ENCODE data around the gene CACNG4.

CACNG4 gene

DNA sequence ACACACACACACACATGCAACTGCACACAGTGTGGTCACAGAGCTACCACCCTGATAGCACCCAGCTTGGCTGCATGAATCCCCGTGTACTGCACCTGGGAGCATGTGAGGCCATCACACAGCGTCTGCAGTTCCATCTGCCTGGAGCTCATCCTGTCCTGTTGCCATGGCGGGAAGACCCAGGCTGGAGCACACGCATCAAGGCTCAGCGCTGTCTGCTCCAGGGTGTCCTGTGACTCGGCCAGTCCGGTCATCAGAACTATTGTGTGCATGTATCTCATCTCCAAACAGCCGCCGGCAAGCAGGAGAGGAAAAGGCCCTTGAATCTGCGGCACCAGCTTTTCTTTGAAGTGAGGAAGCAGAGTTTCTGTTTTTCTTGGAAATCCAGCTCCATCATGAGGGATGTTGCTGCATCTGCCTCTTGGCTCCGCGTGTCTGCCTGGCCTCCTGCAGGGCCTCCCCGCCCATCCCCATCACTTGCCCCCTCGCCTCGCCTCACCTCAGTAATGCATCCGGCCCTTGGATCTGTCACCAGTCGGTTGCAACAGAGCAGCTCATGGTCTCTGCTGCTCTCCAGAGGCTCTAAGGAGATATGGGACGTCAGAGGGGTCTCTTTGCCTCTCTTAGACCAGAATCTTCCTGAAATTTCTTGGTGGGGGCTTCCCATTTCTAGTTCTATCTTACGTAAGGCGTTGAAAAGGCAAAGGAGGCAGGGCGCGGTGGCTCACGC lies 23.7 kb downstream of the CACNG4 start:
- DNase-seq = no peak

- DNase-seq = no peak
These were observed 24.6 kb downstream of the CACNG4 start for GRCh38 chr17:66989076-66989475.

GRCh38 chr17:66989579-66989978 lies 25.1 kb downstream of the CACNG4 start:
- DNase-seq = no peak

- no peak for DNase-seq
These were observed 25.5 kb downstream of the CACNG4 start for GRCh38 chr17:66990047-66990446.

DNA sequence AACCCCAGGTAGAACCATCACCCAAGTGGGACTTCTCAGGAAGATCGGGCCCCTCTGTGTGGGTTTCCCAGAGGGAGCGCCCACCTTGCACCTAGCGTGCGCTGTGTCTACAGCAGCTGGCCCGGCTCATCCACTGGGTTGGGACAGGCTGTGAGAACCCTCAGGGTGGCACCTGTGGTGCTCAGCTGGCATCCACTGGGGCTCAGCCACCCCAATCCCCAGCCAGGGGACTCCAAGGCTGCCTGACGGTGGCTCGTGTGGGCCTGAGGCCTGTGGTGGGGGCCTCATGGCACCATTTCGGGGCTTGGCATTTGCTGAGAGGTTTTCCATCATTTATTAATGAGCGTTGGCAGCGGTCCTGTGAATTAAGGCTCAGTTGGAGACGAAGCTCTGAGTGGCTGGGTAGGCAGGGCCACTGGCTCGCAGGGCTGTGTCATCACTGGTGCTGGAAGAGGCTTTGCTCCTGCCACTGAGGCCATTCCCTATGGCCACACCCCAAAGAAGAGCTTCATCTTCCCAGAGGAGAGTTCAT lies 28.5 kb downstream of the CACNG4 start:
- no peak for DNase-seq

DNA sequence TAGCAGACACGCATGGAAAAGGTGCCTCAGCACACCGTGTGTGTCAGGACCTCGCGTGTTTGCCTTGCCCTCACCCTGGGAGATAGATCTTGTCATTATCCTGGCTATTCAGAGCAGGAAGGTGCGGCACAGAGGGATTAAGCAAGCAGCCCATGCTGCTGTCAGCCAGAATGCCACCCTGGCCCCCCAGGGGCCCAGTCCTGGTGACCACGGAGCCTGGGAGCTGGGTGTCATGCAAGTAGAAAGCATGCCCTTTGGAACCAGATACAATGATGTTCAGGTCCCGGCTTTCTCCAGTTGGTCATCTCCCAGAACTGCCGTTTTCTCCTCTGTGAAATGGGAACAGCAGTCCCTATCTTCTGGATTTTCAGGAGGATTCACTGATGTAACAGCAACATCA lies 29.9 kb downstream of the CACNG4 start:
- DNase-seq = no peak

DNA sequence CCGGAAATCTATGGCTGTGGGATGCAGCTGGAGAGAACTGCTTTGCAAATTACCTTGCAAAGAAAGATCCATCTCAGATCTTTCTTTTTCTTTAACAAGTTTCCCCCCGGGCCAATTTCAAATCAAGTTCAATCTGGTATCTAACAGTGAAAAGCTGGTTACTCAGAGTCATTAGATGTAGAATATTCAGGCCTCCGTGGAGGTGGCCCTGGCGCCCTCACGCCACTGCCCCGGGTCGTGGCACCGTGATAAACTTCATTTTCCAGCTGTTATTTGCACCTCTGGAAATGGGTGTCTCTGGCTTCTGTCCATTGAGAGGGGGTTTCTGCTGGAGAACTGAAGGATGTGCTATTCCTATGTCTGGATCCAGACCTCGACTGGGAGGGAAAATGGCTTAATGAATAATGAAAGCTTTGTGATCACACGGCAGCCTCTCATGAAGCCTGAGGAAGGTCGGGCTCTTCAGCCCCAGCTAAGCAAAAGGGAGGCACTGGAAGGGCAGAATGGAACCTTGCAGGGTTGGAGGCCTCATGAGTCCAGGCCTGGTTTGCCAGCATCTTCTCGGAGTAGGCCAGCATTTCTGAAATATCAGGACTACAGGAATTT lies 30.5 kb downstream of the CACNG4 start:
- DNase-seq = no peak

GRCh38 chr17:66995944-66996343 lies 31.4 kb downstream of the CACNG4 start:
- no peak for DNase-seq

DNA sequence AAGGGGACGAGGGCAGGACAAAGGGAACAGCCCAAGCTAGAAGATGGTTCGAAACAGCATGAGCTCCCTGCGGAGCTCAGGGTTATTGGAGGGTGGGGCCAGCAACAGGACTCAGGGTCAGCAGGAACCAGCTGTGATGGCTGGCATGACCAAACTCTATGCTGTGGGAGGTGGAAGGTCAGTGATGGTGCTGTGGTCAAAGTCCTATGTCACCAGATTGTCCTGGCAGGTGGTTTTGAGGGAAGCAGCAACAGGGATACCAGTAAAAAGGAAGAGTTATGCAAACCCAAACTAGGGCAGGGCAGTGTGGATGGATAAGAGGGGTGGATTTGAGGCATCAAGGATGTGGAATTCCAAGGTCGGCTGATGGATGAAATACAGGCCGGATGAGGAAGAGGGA lies 32.4 kb downstream of the CACNG4 start:
- DNase-seq = no peak

DNA sequence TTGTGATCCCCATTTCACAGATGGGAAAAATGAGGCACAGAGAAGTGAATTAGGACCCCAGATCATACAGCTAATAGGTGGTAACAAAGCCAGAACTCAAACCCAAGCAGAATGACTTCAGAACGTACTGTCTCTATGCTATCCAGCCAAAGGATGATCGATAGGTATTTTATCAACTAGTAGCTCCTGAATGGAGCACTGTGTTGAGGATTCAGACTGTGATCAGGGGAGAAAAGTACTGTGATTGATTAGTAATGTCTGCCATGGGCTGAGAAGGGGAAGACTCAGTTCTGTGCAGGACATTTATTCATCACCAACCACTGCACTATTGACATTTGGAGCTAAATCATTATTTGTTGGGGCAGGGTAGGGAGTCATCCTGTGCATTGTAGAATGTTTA lies 38.7 kb downstream of the CACNG4 start:
- DNase-seq = no peak

- no peak for DNase-seq
These were observed 39.7 kb downstream of the CACNG4 start for GRCh38 chr17:67004181-67004580.

- DNase-seq = no peak
These were observed 42.8 kb downstream of the CACNG4 start for GRCh38 chr17:67007266-67007665.

- DNase-seq = no peak
These were observed 43.6 kb downstream of the CACNG4 start for GRCh38 chr17:67008101-67008500.

DNA sequence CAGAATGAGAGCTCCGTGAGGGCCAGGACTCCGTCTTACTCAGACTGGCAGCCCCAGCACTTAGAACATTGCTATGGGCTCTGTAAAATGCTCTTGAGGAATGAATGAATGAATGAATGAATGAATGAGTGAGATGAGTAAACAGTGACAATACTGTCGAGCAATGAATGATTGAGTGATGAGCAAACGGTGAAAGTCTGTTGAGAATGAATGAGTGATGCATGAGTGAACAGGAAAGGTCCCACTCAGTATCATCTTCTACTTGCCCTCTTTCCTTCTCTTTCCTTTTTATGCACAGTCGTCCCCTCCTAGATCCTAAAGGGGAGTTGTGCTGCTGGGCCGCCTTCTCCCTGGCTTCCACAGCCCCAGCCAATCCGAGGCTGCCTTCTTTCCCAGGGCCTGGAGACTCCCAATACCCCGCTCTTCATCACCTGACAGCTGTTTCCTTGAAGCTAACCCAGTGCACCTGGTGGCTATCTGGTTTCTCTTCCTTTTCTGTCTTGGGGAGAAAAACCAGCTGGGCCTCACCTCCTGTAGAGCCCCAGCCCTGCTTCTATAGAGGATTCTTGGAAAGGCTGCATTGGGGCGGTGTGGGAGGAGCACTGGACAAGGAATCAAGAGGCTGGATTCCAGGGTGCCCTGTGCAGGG lies 47.1 kb downstream of the CACNG4 start:
- DNase-seq = no peak

GRCh38 chr17:67013891-67014290 lies 49.4 kb downstream of the CACNG4 start:
- no peak for DNase-seq

DNA sequence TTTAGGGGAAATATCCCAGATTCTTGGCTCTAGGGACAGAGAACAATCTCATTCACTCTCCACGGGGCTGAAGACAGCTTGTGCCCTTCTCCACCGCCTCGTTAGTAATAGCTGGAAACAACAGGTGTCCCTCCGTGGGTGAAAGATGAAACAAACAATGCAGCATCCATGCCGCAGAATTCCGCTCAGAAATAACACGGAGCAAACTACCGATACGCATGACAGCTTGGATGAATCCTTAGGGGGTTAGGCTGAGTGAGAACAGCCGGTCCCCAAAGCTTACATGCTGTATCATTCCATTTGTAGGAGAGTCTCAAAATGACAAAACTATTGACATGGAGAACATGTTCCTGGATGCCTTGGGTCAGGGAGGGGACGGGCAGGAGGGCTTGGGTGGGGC lies 50.5 kb downstream of the CACNG4 start:
- DNase-seq = no peak

DNA sequence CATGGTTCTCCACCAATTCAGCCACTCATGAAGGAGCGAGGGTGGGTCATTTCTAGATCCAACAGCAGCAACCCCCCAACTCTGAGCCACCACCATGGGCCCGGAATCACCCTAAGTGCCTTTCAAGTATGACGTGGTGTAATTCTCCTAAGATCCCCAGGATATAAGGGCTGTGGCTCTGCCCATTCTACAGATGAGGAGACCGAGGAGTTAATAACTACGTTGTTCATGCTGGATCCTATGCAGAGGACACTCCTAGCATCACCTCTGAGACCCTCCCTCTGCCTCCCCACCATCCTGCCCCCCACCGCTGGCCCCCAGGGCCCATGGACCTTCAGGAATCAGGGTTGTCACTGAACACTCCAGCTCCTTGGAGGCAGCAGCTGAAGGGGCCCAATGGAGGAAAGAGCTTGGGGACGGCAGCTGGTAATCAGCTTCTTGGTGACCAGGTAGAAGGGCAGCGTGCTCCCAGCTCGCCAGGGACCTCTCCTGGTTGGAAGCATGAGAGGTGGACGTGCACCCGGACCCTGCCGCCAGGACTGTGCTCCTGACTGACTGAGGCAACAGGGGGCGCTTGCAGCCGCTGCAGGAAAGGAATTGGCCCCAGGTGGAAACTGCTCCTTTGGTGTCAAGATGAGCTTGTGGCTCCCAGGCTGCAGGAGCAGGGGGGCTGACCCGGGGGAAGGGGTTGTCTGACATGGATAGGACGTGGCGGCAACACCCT lies 51.7 kb downstream of the CACNG4 start:
- no peak for DNase-seq

DNA sequence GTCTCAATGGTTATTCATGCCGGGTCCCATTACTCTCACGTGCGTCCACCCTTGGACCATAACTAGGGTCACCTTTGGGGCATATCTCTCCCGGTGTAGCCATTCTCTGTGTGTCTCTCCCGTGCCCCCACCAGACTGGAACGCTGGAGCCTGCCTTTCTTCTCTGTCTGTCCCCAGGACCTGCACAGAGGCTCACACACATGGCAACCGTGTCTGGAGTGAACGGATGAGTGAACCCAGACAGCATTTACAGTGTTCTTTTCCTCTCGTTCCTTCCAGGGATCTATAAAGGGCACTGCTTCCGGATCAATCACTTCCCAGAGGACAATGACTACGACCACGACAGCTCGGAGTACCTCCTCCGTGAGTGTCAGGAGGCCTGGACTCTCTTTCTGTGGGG lies 53.4 kb downstream of the CACNG4 start:
- DNase-seq = no peak

- DNase-seq = no peak
These were observed 54.2 kb downstream of the CACNG4 start for GRCh38 chr17:67018471-67019434.

DNA sequence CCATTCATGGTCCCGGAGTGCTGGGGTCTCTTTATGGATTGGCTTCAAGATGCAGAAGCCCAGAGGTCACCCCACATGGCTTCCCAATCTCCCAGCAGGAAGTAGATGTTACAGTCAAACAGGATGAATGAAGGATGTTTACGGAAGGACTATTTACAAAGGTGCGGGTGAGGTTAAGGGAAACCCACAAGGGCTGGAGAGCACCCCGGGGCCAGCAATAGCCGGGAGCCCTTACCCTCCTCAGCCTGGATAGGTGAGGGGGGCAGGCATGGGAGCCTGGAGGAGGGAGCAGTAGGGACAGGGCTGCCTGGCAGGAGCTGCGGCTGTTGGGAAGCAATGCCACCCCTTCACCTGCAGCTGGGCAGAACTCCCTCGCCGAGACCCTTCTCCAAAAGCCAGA lies 55.3 kb downstream of the CACNG4 start:
- DNase-seq = no peak

- DNase-seq = no peak
These were observed 55.8 kb downstream of the CACNG4 start for GRCh38 chr17:67020293-67020766.

DNA sequence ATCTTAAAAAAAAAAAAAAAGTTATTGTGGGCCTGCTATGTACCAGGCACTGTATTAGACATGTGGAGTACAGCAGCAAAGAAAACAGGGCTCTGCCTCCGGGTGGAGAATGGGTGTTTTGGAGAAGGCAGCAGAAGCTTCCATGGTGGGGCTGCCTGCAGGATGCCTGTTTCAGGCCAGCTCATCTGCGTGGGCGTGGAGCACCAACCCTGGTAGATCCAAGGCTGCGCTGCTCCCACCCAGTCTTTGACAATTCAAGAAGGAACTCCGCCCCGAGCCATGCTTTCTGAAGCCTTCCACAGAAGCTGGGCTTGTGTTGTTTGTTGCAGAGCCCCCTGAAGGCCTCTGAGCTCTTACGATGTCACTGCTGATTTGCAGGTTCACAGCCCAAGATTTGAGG lies 56.7 kb downstream of the CACNG4 start:
- DNase-seq = no peak
